ENCODE data around the gene CYS1.

- no peak for TF ChIP-seq ZNF274 (IDR thresholded peaks at IDR 0.05; ENCODE audit: low read depth, low read length)
- no peak for TF ChIP-seq YY1 (IDR thresholded peaks at IDR 0.05; ENCODE audit: insufficient read depth, insufficient read length)
- TF ChIP-seq SUZ12 (IDR thresholded peaks at IDR 0.05; ENCODE audit: extremely low read depth, insufficient read depth, insufficient read length), result no peak
Measured at GRCh38 chr2:10072656-10073480, 7.3 kb downstream of the CYS1 start.

All from NT2/D1 (cell line).